K562 (cell line): Measurements from ENCODE around the gene PRR35. TPM values are rescaled to one million over a fixed set of nuclear protein-coding genes. Genes with fewer than 3 reads are reported as not detected.

Experiments
- ATAC-seq: fragments of 200-7000 bp; cut with Tn5 transposase; 3 replicates; pipeline ENCODE4 v1.9.1; 2020; ENCODE audit warnings: moderate library complexity
- BruUV-seq: library from RNA; stranded (reverse); fragments of 400-500 nt; replicated peaks from 2 replicates; lab custom pipeline; 2021; lab: Mats Ljungman, UMichigan
- CTCF ChIA-PET: fragments of 300-600 bp; formaldehyde crosslinking; extraction: SDS; loops from one replicate; lab custom pipeline; 2021; ENCODE audit warnings: low intra/inter-chr PET ratio; lab: Yijun Ruan, JAX
- POLR2A ChIA-PET: fragments of 300-600, 350-650 bp; sonication (Branson Sonifier 250); formaldehyde crosslinking; extraction: SDS; loops from one replicate; lab custom pipeline; 2021; ENCODE audit warnings: antibody characterized with exemption, inconsistent platforms; lab: Yijun Ruan, JAX
- DNase-seq, 4 experiments: peaks; one replicate each; pipeline versions ENCODE4 v3.0.0 to v3.0.0-alpha.2; 2011 to 2018; ENCODE audit warnings: low spot score in 3 of 4, mixed read lengths in 3 of 4; ENCODE audit errors: extremely low read depth in 1 of 4
- FAIRE-seq: peaks from 2 replicates; lab custom pipeline; 2011; peaks lifted over from hg19 to GRCh38; lab: Jason Lieb, UNC
- H2AFZ ChIP-seq: 2 replicates; pipeline ENCODE4 v1.6.0; 2011; ENCODE audit warnings: low read depth, low read length, control low read depth, inconsistent platforms
- H3K27ac ChIP-seq: fragments of 200-600 bp; 3 replicates; pipeline ENCODE4 v1.8.0; 2011; ENCODE audit warnings: low read depth, mild to moderate bottlenecking, control low read depth, inconsistent platforms, low read length, moderate library complexity, mixed read lengths; ENCODE audit errors: extremely low read depth
- H3K27me3 ChIP-seq, 2 experiments: fragments of 300-600 bp in 1 of 2; 2 replicates in 1 of 2; 3 replicates in 1 of 2; pipeline versions ENCODE4 v1.6.0 to v1.8.0; 2011; ENCODE audit warnings: inconsistent platforms in 2 of 2, low read length in 2 of 2, mild to moderate bottlenecking in 1 of 2, mixed read lengths in 1 of 2, moderate library complexity in 1 of 2; ENCODE audit not compliant: control insufficient read depth in 2 of 2, insufficient read depth in 2 of 2
- H3K36me3 ChIP-seq: fragments of 300-600 bp; 3 replicates; pipeline ENCODE4 v1.8.0; 2011; ENCODE audit warnings: mild to moderate bottlenecking, low read length, inconsistent platforms; ENCODE audit not compliant: control insufficient read depth, insufficient read depth
- H3K4me1 ChIP-seq, 2 experiments: fragments of 200-600 bp in 1 of 2; replicated peaks in 1 of 2; 2 replicates in 1 of 2; 3 replicates in 1 of 2; pipeline versions ENCODE4 v1.5.1 to v1.8.0; 2011; ENCODE audit warnings: inconsistent platforms in 2 of 2, low read length in 2 of 2, mild to moderate bottlenecking in 1 of 2, mixed read lengths in 1 of 2, moderate library complexity in 1 of 2; ENCODE audit not compliant: control insufficient read depth in 2 of 2, insufficient read depth in 2 of 2
- H3K4me2 ChIP-seq: 2 replicates; pipeline ENCODE4 v1.6.1; 2011; ENCODE audit warnings: low read length, control low read depth, inconsistent platforms, mixed read lengths; ENCODE audit not compliant: insufficient read depth
- H3K4me3 ChIP-seq: fragments of 200-600 bp; sonication (generic), shearing (Covaris generic); 2 replicates; pipeline ENCODE4 v1.5.1; 2016; ENCODE audit warnings: control low read depth, inconsistent platforms
- H3K79me2 ChIP-seq: fragments of 200-600 bp; 3 replicates; pipeline ENCODE4 v1.8.0; 2011; ENCODE audit warnings: low read length, inconsistent platforms; ENCODE audit not compliant: control insufficient read depth, insufficient read depth
- H3K9ac ChIP-seq, 2 experiments: 2 replicates each; pipeline versions ENCODE4 v1.6.0 to v1.6.1; 2011; ENCODE audit warnings: low read depth in 2 of 2, low read length in 2 of 2, control low read depth in 1 of 2, inconsistent platforms in 1 of 2, mild to moderate bottlenecking in 1 of 2, mixed read lengths in 1 of 2; ENCODE audit not compliant: insufficient read depth in 1 of 2
- H3K9me1 ChIP-seq: one replicate; pipeline ENCODE4 v1.6.0; 2011; ENCODE audit warnings: inconsistent platforms, mild to moderate bottlenecking, low read length, moderate library complexity; ENCODE audit not compliant: control insufficient read depth, insufficient read depth
- H3K9me3 ChIP-seq: replicated peaks from 2 replicates; pipeline ENCODE4 v1.5.1; 2011; ENCODE audit warnings: low read depth, low read length, inconsistent platforms; ENCODE audit not compliant: control insufficient read depth, insufficient read depth
- H4K20me1 ChIP-seq: replicated peaks from 2 replicates; pipeline ENCODE4 v1.6.1; 2011; ENCODE audit warnings: low read length, inconsistent platforms, mixed read lengths; ENCODE audit not compliant: control insufficient read depth, insufficient read depth
- AFF4 ChIP-seq: sonication (generic); formaldehyde crosslinking; IDR thresholded peaks from 2 replicates; pipeline ENCODE4 v1.8.0; 2023; ENCODE audit warnings: mild to moderate bottlenecking, missing genetic modification reagents
- E2F3 ChIP-seq: fragments of 250-450 bp; sonication (Bioruptor Pico); IDR thresholded peaks from 2 replicates; pipeline ENCODE4 v1.4.0; 2020; ENCODE audit warnings: mild to moderate bottlenecking
- ELF1 ChIP-seq: fragments of 200-800 bp; sonication (Bioruptor generic); IDR thresholded peaks from 2 replicates; pipeline ENCODE4 v1.6.1; 2016; ENCODE audit warnings: missing genetic modification characterization, missing compliant biosample characterization
- HINFP ChIP-seq: fragments of 450-650 bp; conservative IDR thresholded peaks from 2 replicates; pipeline ENCODE4 v1.6.1; 2016; ENCODE audit warnings: missing genetic modification characterization, low read depth, mild to moderate bottlenecking, control low read depth, missing compliant biosample characterization
- PURB ChIP-seq: sonication (generic); formaldehyde crosslinking; IDR thresholded peaks from 2 replicates; pipeline ENCODE4 v1.9.0; 2021; ENCODE audit warnings: low read depth, mild to moderate bottlenecking, missing genetic modification reagents
- USF2 ChIP-seq: sonication (generic); formaldehyde crosslinking; IDR thresholded peaks from 2 replicates; pipeline ENCODE4 v1.5.0; 2020; ENCODE audit warnings: missing genetic modification reagents
- ZNF407 ChIP-seq: fragments of 450-650 bp; IDR thresholded peaks from 2 replicates; pipeline ENCODE4 v1.6.1; 2016; ENCODE audit warnings: low read depth
- WGBS: fragments of 100-300 bp; shearing (Covaris generic); methylation state at CpG from one replicate; pipeline ENCODE4 v1.1.6; 2016; ENCODE audit warnings: low coverage, mixed read lengths; ENCODE audit not compliant: insufficient coverage; ENCODE audit errors: missing lambda C conversion rate; 5-methylcytosine and 5-hydroxymethylcytosine counted together
- in situ Hi-C: fragments of 300-500 bp; cut with MboI; formaldehyde crosslinking; loops from 4 replicates; pipeline ENCODE4 v1.15.0; 2018; ENCODE audit warnings: inconsistent platforms, mixed read lengths
- intact Hi-C: fragments of 100-400 bp; cut with micrococcal nuclease; formaldehyde crosslinking; loops from 2 replicates; pipeline ENCODE4 v1.14.2; 2022
- polyA plus RNA-seq, 8 experiments: library from polyadenylated mRNA; depleted of rRNA in 4 of 8; stranded (reverse) in 5 of 8; unstranded in 3 of 8; fragments of >200 nt; fragmentation: Nextera tagmentation in 2 of 8; fragmentation: Illumina TruSeq in 1 of 8; extraction: Ambion mirVana in 2 of 8; extraction: Trizol in 1 of 8; gene quantifications; 2 replicates each; pipeline versions ENCODE4 v1.2.1 to v1.2.3, GENCODE V29; 2011 to 2014; ENCODE audit warnings: inconsistent platforms in 1 of 8, missing spikeins in 1 of 8
- total RNA-seq, 7 experiments: library from RNA; depleted of rRNA in 6 of 7; stranded (reverse); fragments of >200 nt in 6 of 7; fragmentation: Illumina TruSeq in 2 of 7; extraction: Trizol in 2 of 7; gene quantifications; 2 replicates each; pipeline versions ENCODE4 v1.2.1 to v1.2.3, GENCODE V29; 2011 to 2021; ENCODE audit warnings: low replicate concordance in 1 of 7

PRR35 gene
- total and polyA plus RNA-seq, 9 of the 15 experiments (the other 6 are each of a cell fraction or from before 2014, with no cell fraction given): 0.17 to 0.45 (median 0.21) TPM; not detected in 5

GRCh38 chr16:596736-597060 is 36.5 kb downstream of the PRR35 start:
- in situ Hi-C loops: no loop called here
- DNase-seq (no peak), ATAC-seq (no peak), FAIRE-seq (no peak)
- peaks cover 5% of the 10 kb centered on the region for H3K9me1 ChIP-seq
- H3K27ac ChIP-seq: no peak overlapping the region
- peak overlapping the region in 1 of 2 experiments; percentile 50; a peak in 2 of 4 replicates for H3K9ac ChIP-seq
- no TSS peak for BruUV-seq
- H2AFZ ChIP-seq: no peak overlapping the region
- POLR2A ChIA-PET: no interaction called here
- no peaks in the 10 kb centered on the region for H3K9me3 ChIP-seq
- no peaks in the 10 kb centered on the region for H3K27me3 ChIP-seq
- H3K4me1 ChIP-seq: peaks cover 0 to 37% of the 10 kb centered on the region in 2 experiments; a peak in 3 of 5 replicates
- CTCF ChIA-PET: no interaction called here
- no peak overlapping the region for H3K4me2 ChIP-seq
- H4K20me1 ChIP-seq: peaks cover 6% of the 10 kb centered on the region
- intact Hi-C loops: no loop called here
- peaks cover 50% of the 10 kb centered on the region; the same call in 2 of the 3 replicates for H3K36me3 ChIP-seq
- no peak overlapping the region for H3K4me3 ChIP-seq
- 91% methylated on average over 12 of the region's 12 CpGs for WGBS
- peaks cover 70% of the 10 kb centered on the region for H3K79me2 ChIP-seq
- TF ChIP-seq PURB (CRISPR knock-in tag) (no peak), AFF4 (no peak), E2F3 (CRISPR knock-in tag) (no peak), ELF1 (tag) (no peak), HINFP (tag) (no peak), ZNF407 (no peak), USF2 (CRISPR knock-in tag) (no peak)
